Mesenchymal stem cell (in vitro differentiated cells and primary cell): Measurements from ENCODE around the gene TAS2R39.

ENCODE experiments used
- DNase-seq: peaks from one replicate; pipeline ENCODE4 v3.0.0-alpha.2; 2013
- H2AFZ ChIP-seq: one replicate; pipeline ENCODE4 v1.6.1; 2013; ENCODE audit warnings: low read depth, mild to moderate bottlenecking, control low read depth, inconsistent platforms, low read length, moderate library complexity
- H2AK5ac ChIP-seq: 2 replicates; pipeline ENCODE4 v1.6.1; 2013; ENCODE audit warnings: low read length, moderate library complexity, mild to moderate bottlenecking, inconsistent platforms; ENCODE audit not compliant: severe bottlenecking
- H2BK120ac ChIP-seq: one replicate; pipeline ENCODE4 v1.6.1; 2013; ENCODE audit warnings: low read depth, mild to moderate bottlenecking, inconsistent platforms, low read length, moderate library complexity
- H2BK12ac ChIP-seq, 2 experiments: one replicate each; pipeline ENCODE4 v1.6.1; 2013; ENCODE audit warnings: inconsistent platforms in 2 of 2, low read length in 2 of 2, mild to moderate bottlenecking in 2 of 2, moderate library complexity in 2 of 2, control low read depth in 1 of 2
- H2BK15ac ChIP-seq: one replicate; pipeline ENCODE4 v1.6.1; 2013; ENCODE audit warnings: mild to moderate bottlenecking, low read depth, inconsistent platforms; ENCODE audit not compliant: poor library complexity, severe bottlenecking
- H2BK5ac ChIP-seq: 2 replicates; pipeline ENCODE4 v1.6.1; 2013; ENCODE audit warnings: low read depth, mild to moderate bottlenecking, low read length, control low read depth, inconsistent platforms; ENCODE audit not compliant: poor library complexity, severe bottlenecking
- H3K14ac ChIP-seq, 2 experiments: one replicate each; pipeline ENCODE4 v1.6.1; 2013; ENCODE audit warnings: inconsistent platforms in 2 of 2, low read length in 2 of 2, control low read depth in 1 of 2, mild to moderate bottlenecking in 1 of 2, moderate library complexity in 1 of 2
- H3K18ac ChIP-seq, 2 experiments: one replicate each; pipeline ENCODE4 v1.6.1; 2013; ENCODE audit warnings: inconsistent platforms in 2 of 2, low read length in 2 of 2, control low read depth in 1 of 2, low read depth in 1 of 2, mild to moderate bottlenecking in 1 of 2
- H3K23ac ChIP-seq, 2 experiments: one replicate each; pipeline ENCODE4 v1.6.1; 2013; ENCODE audit warnings: inconsistent platforms in 2 of 2, low read length in 2 of 2, mild to moderate bottlenecking in 2 of 2, moderate library complexity in 2 of 2, control low read depth in 1 of 2
- H3K27ac ChIP-seq: 2 replicates; pipeline ENCODE4 v1.5.1; 2013; ENCODE audit warnings: mild to moderate bottlenecking, moderate library complexity, low read length, control low read depth, inconsistent platforms; ENCODE audit not compliant: poor library complexity, severe bottlenecking
- H3K27me3 ChIP-seq, 2 experiments: 2 replicates each; pipeline versions ENCODE4 v1.6.1 to v1.7.0; 2013; ENCODE audit warnings: low read length in 2 of 2, mild to moderate bottlenecking in 2 of 2, moderate library complexity in 2 of 2, control low read depth in 1 of 2, inconsistent platforms in 1 of 2; ENCODE audit not compliant: control insufficient read depth in 1 of 2, insufficient read depth in 1 of 2
- H3K36me3 ChIP-seq, 2 experiments: 2 replicates each; pipeline versions ENCODE4 v1.6.1 to v1.7.0; 2013; ENCODE audit warnings: low read length in 2 of 2, control low read depth in 1 of 2, inconsistent platforms in 1 of 2, low read depth in 1 of 2, mild to moderate bottlenecking in 1 of 2; ENCODE audit not compliant: insufficient read depth in 2 of 2, control insufficient read depth in 1 of 2
- H3K4ac ChIP-seq, 2 experiments: one replicate each; pipeline ENCODE4 v1.6.1; 2013; ENCODE audit warnings: inconsistent platforms in 2 of 2, low read length in 2 of 2, mild to moderate bottlenecking in 2 of 2, moderate library complexity in 2 of 2, control low read depth in 1 of 2, low read depth in 1 of 2
- H3K4me1 ChIP-seq: 2 replicates; pipeline ENCODE4 v1.6.1; 2013; ENCODE audit warnings: low read depth, low read length, control low read depth; ENCODE audit not compliant: control insufficient read depth, insufficient read depth
- H3K4me2 ChIP-seq: 2 replicates; pipeline ENCODE4 v1.6.1; 2013; ENCODE audit warnings: low read length, mild to moderate bottlenecking, inconsistent platforms; ENCODE audit not compliant: poor library complexity, severe bottlenecking
- H3K4me3 ChIP-seq, 2 experiments: 2 replicates each; pipeline versions ENCODE4 v1.5.1 to v1.7.0; 2013; ENCODE audit warnings: low read length in 2 of 2, mild to moderate bottlenecking in 2 of 2, control low read depth in 1 of 2, low read depth in 1 of 2; ENCODE audit not compliant: insufficient read depth in 1 of 2
- H3K79me1 ChIP-seq: replicated peaks from 2 replicates; pipeline ENCODE4 v1.6.1; 2013; ENCODE audit warnings: mild to moderate bottlenecking, control low read depth, low read length, inconsistent platforms; ENCODE audit not compliant: poor library complexity, severe bottlenecking
- H3K9ac ChIP-seq: 2 replicates; pipeline ENCODE4 v1.7.0; 2013; ENCODE audit warnings: mild to moderate bottlenecking, low read length, moderate library complexity
- H3K9me3 ChIP-seq: 2 replicates; pipeline ENCODE4 v1.7.0; 2013; ENCODE audit warnings: mild to moderate bottlenecking, low read length; ENCODE audit not compliant: control insufficient read depth
- H4K8ac ChIP-seq: one replicate; pipeline ENCODE4 v1.6.1; 2013; ENCODE audit warnings: inconsistent platforms, mild to moderate bottlenecking, low read length, moderate library complexity
- H4K91ac ChIP-seq: one replicate; pipeline ENCODE4 v1.6.1; 2013; ENCODE audit warnings: mild to moderate bottlenecking, low read length, inconsistent platforms
- WGBS: methylation state at CpG from one replicate; pipeline ENCODE4 v1.1.7; 2013; ENCODE audit warnings: mixed read lengths; 5-methylcytosine and 5-hydroxymethylcytosine counted together

Gene TAS2R39

GRCh38 chr7:143217806-143218205 lies 34.6 kb downstream of the TAS2R39 start:
- no peak overlapping the region for H2AFZ ChIP-seq
- no peak overlapping the region for H3K4ac ChIP-seq
- no peak overlapping the region for H4K8ac ChIP-seq
- no peak overlapping the region for H2AK5ac ChIP-seq
- H3K27me3 ChIP-seq, result peaks cover 18 to 20% of the 10 kb centered on the region in 2 experiments
- no peaks in the 10 kb centered on the region for H3K79me1 ChIP-seq
- DNase-seq, result no peak
- H3K14ac ChIP-seq, result no peak overlapping the region
- whole genome bisulfite sequencing, result 100% methylated on average over 1 of the region's 2 CpGs
- no peak overlapping the region for H3K18ac ChIP-seq
- H3K27ac ChIP-seq, result no peak overlapping the region
- H3K4me1 ChIP-seq, result no peaks in the 10 kb centered on the region
- no peak overlapping the region for H3K9ac ChIP-seq
- H2BK5ac ChIP-seq, result no peak overlapping the region
- H3K4me3 ChIP-seq, result no peak overlapping the region
- H2BK12ac ChIP-seq, result no peak overlapping the region
- no peak overlapping the region for H2BK15ac ChIP-seq
- no peaks in the 10 kb centered on the region for H3K36me3 ChIP-seq
- H3K9me3 ChIP-seq, result no peaks in the 10 kb centered on the region
- H4K91ac ChIP-seq, result no peak overlapping the region
- H3K23ac ChIP-seq, result no peak overlapping the region
- H3K4me2 ChIP-seq, result no peak overlapping the region
- H2BK120ac ChIP-seq, result no peak overlapping the region

GRCh38 chr7:143221286-143221685 lies 38.1 kb downstream of the TAS2R39 start:
- Histone ChIP-seq H3K27me3 (peaks cover 34 to 45% of the 10 kb centered on the region in 2 experiments), H2AK5ac (no peak overlapping the region), H3K4ac (no peak overlapping the region), H2BK12ac (no peak overlapping the region), H3K23ac (no peak overlapping the region), H3K9me3 (no peaks in the 10 kb centered on the region), H4K91ac (no peak overlapping the region), H3K27ac (no peak overlapping the region), H3K18ac (no peak overlapping the region), H4K8ac (no peak overlapping the region), H3K79me1 (no peaks in the 10 kb centered on the region), H3K4me2 (no peak overlapping the region), H3K4me1 (no peaks in the 10 kb centered on the region), H2AFZ (no peak overlapping the region), H3K4me3 (no peak overlapping the region), H3K36me3 (no peaks in the 10 kb centered on the region), H2BK15ac (no peak overlapping the region), H3K14ac (no peak overlapping the region), H2BK5ac (no peak overlapping the region), H2BK120ac (no peak overlapping the region), H3K9ac (no peak overlapping the region)
- WGBS, result no CpG with 5 or more reads among the region's 2 CpGs
- DNase-seq, result no peak

- no peak within 1 kb of the TSS for H4K8ac ChIP-seq
- no peak within 1 kb of the TSS for H2BK5ac ChIP-seq
- H2AFZ ChIP-seq, result no peak within 1 kb of the TSS
- H2AK5ac ChIP-seq, result no peak within 1 kb of the TSS
- no peaks in the 10 kb centered on the region for H3K79me1 ChIP-seq
- H3K4me2 ChIP-seq, result no peak within 1 kb of the TSS
- H3K27me3 ChIP-seq, result peaks cover 34 to 45% of the 10 kb centered on the region in 2 experiments
- no peak for DNase-seq
- 93% methylated on average over 3 of the region's 3 CpGs for WGBS
- no peak within 1 kb of the TSS for H2BK120ac ChIP-seq
- H3K18ac ChIP-seq, result no peak within 1 kb of the TSS
- no peak within 1 kb of the TSS for H2BK12ac ChIP-seq
- no peak within 1 kb of the TSS for H3K14ac ChIP-seq
- no peak within 1 kb of the TSS for H3K9ac ChIP-seq
- no peak within 1 kb of the TSS for H2BK15ac ChIP-seq
- no peak within 1 kb of the TSS for H3K23ac ChIP-seq
- H3K36me3 ChIP-seq, result no peaks in the 10 kb centered on the region
- no peaks in the 10 kb centered on the region for H3K9me3 ChIP-seq
- no peak within 1 kb of the TSS for H4K91ac ChIP-seq
- no peak within 1 kb of the TSS for H3K27ac ChIP-seq
- no peaks in the 10 kb centered on the region for H3K4me1 ChIP-seq
- H3K4me3 ChIP-seq, result no peak within 1 kb of the TSS
- no peak within 1 kb of the TSS for H3K4ac ChIP-seq
These were observed 38.5 kb downstream of the TAS2R39 start, which contains the start of gene TAS2R40 for GRCh38 chr7:143221737-143222136. Gene TAS2R40 (plus strand): TSS chr7:143222037. CDS start chr7:143222079, 42 bp downstream.

GRCh38 chr7:143222782-143223181 lies 39.6 kb downstream of the TAS2R39 start:
- H3K14ac ChIP-seq, result no peak overlapping the region
- WGBS, result 75% methylated on average over 4 of the region's 7 CpGs
- H3K27me3 ChIP-seq, result peaks cover 31 to 45% of the 10 kb centered on the region in 2 experiments
- H3K23ac ChIP-seq, result no peak overlapping the region
- no peak overlapping the region for H3K9ac ChIP-seq
- no peaks in the 10 kb centered on the region for H3K79me1 ChIP-seq
- no peak overlapping the region for H3K27ac ChIP-seq
- no peak for DNase-seq
- no peak overlapping the region for H4K91ac ChIP-seq
- H3K4me2 ChIP-seq, result no peak overlapping the region
- no peak overlapping the region for H3K4ac ChIP-seq
- no peak overlapping the region for H3K4me3 ChIP-seq
- H2BK15ac ChIP-seq, result no peak overlapping the region
- no peaks in the 10 kb centered on the region for H3K9me3 ChIP-seq
- H2BK120ac ChIP-seq, result no peak overlapping the region
- no peak overlapping the region for H3K18ac ChIP-seq
- no peaks in the 10 kb centered on the region for H3K36me3 ChIP-seq
- no peak overlapping the region for H2AK5ac ChIP-seq
- no peaks in the 10 kb centered on the region for H3K4me1 ChIP-seq
- no peak overlapping the region for H2BK5ac ChIP-seq
- H2BK12ac ChIP-seq, result no peak overlapping the region
- H4K8ac ChIP-seq, result no peak overlapping the region
- H2AFZ ChIP-seq, result no peak overlapping the region
